GM21515 (cell line): ENCODE data around the gene POTED.
"Not testable (repeated sequence)": the region's sequence is repeated elsewhere in the genome, so short reads cannot be mapped to it uniquely, and the experiment has no call there.

Experiments used
- ATAC-seq: cut with Tn5 transposase; IDR thresholded peaks from one replicate; pipeline ENCODE4 v1.9.1; 2021; ENCODE audit not compliant: unreplicated experiment

Gene POTED

DNA sequence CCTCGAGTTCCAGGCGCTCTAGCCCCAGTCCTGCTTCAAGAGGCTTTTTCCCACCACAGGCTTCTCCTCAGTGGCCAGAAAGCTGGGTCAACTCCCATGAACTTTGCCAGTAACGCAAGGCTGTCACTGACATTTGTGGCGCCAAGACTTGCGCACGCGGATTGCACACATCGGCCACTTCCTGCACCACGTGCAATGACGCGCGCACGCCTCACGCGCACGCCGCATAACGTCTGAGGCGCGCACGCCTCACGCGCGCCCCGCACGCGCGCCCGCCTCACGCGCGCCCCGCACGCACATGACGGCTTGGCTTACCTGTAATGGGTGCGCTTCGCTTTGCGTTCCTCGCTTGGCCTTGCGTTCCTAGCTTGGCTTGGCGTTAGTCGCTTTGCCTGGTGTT lies at the start of gene POTED:
POTED (plus strand) TSS at position 301 of the 400 bp plus-strand sequence. CDS start 452 bp downstream, outside the sequence.
- ATAC-seq = not testable (repeated sequence)

GRCh38 chr21:13650101-13650500 lies 40.5 kb downstream of the POTED start:
- ATAC-seq = not testable (repeated sequence)

DNA sequence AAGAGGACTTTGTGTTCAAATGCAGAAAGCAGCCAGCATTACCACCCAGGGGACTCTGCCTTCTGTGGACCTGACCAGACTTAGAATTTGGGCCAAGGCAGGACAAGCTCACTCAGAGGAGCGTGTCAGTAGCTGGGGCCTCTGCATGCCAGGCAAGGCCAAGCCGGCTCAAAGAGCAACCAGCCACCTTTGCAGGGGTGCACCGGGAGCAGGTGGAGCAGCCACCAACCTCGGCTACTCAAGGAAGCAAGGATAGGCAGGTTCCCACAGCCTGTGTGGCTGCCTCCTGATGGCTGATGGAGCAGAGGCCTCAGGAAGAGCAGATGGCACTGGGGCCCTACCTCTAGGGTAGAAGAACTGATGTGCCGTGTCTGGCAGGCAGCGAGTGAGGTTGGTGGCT lies 42.2 kb downstream of the POTED start:
- not testable (repeated sequence) for ATAC-seq
